SKM-1 treated with dmso at 0.1 percent for 144 hours (cell line): ENCODE data around the gene BOD1L1.

Experiments used
- DNase-seq: peaks from one replicate; lab custom pipeline; 2025; ENCODE audit not compliant: unreplicated experiment; lab: John Stamatoyannopoulos, UW

The BOD1L1 gene

DNA sequence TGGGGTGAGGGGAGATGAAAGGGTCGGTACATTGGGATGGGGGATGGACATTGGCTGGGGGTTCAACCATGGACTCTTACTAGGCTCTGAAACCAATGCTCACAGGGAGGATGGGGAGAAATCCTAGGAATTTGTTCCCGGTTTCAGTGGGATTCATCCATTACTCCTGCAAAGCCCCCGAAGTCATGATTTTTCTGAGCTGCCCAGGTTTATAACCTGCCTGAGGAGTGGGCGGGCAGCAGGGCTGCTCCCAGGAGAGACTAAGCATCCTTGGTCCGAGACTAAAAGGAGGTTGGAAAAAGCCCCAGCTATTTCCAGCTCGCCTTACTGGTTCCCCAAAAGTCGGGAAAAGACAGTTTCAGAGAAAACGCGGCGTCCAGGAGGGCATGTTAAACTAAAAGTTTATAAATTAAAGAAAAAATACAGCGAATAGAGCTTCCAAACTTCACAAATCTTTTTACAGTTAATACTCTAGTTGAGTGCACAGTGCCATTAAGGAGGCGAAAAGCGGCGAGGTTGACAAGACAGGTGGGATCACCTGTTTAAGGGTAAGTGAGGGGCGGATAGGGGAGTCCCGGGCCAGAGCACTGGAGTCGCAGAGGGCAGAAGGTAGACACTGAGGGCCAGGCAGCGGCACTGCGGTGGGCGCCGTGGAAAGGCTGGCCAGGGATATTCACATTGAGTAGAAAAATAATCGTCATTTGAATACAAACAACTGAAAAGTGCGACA lies 86.9 kb downstream of the BOD1L1 start:
- no peak for DNase-seq

- DNase-seq: no peak
Observed at GRCh38 chr4:13539619-13540445, 87.7 kb downstream of the BOD1L1 start.

DNA sequence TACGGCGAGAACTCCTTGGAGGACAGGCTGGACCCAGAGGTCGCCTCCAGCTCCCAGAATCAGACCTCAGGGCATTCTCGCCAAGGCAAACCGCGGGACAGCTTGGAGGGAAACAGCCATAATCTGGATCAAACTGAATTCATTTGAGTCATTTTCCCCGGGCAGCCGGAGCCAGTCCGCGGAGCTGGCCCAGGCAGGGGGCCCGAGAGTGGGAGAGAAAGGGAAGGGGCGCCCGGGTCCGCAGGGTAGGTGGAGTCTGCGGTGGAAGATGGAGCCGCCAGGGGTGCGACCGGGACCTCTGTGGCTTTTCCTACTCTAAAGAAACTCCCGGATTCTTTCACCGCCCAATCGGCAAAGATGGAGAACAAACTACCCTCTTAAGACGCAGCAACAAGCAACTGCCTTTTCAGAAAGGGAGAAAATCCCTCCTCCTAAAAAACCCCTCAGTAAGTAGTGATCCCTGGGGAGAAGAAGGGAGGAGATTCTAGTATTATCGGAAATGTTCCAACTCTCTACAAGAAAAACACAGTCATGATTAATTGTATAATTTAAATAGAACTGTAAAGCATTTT lies 88.4 kb downstream of the BOD1L1 start:
- no peak for DNase-seq

DNA sequence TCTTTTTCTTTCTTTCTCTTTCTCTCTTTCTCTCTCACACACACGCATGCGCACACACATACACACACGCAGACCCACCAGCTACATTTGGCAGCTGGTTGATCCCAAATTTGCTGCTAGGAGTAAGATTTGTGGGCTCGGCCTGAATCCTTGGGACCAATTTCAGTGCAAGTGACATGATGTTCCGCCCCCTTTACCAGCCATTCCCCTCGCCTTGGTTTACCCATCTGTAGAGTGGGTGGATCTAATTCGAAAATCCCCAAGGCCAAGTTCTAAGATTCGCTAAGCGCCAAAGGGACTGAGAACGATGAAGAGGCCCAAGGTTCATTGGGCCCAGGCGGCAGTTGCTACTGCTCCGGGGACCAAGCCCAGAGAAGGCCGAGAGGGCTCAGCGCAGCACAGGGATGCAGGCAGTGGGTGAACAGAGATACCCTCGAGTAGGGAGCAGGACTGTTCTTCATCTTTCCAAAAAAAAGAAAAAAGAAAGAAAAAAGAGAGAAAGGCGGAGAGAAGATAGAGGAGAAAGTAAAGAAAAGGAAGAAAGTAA lies 89.0 kb downstream of the BOD1L1 start:
- DNase-seq: no peak

DNA sequence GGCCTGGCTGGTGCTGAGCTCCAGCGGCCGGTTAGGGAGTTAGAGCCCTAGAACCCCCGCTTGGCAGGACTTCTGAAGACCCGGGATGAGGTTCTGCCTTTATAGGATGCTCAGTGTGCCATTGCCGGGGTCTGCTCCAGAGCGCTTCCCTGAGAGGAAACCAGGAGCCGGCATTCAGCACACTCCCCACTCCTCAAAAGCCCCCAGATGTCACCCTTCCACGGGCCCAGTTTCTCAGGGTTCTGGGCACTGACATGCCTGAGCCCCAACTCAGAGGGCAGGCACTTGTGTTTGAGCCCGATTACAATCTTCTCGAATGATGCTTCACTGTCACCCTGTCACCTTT lies 89.7 kb downstream of the BOD1L1 start:
- no peak for DNase-seq

DNA sequence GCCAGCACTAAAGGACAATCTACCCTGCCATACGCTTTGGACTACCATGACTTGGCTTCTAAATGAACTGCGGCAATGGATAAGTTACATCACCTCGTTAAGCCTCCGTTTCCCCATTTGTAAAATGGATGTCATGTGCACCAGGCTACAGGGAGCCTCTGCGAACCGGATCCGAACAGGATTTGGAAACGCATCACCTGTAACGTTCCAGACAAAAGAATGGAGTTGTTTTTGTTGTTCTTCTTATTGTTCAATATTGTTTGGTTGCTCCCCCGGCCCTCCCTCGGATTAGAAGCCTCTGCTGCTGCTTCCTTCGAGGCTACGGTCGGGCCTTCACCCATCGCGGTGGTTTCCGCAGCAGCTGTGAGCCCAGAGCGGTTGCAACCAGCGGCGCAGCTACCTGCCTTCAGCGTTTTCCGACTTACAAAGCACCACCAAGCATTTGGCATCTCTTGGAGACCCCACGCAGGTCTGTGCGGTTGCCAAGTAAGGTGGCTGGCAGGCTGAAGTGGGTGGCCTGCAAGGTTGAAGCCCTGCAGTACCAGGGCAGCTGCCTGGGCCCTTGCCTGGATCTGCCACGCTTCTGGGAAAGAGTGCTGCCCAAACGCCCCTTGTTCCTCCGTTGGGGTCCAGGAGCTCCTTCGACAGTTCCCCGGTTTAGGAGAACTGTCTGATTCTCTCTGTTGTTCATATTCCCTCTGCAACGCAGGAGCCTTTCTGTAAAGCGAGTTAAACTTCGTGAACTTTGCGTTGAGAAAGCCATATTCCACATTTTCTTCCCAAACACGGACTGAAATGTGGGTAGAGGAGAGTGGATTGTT lies 90.3 kb downstream of the BOD1L1 start:
- DNase-seq: no peak

GRCh38 chr4:13536607-13537006 lies 90.9 kb downstream of the BOD1L1 start:
- no peak for DNase-seq

GRCh38 chr4:13535708-13536361 lies 91.7 kb downstream of the BOD1L1 start:
- DNase-seq: no peak

GRCh38 chr4:13535118-13535517 lies 92.4 kb downstream of the BOD1L1 start:
- no peak for DNase-seq

GRCh38 chr4:13534344-13535063 lies 93.0 kb downstream of the BOD1L1 start:
- no peak for DNase-seq

- no peak for DNase-seq
Observed at GRCh38 chr4:13533670-13534343, 93.7 kb downstream of the BOD1L1 start.

GRCh38 chr4:13531625-13531998 lies 95.9 kb downstream of the BOD1L1 start:
- no peak for DNase-seq

DNA sequence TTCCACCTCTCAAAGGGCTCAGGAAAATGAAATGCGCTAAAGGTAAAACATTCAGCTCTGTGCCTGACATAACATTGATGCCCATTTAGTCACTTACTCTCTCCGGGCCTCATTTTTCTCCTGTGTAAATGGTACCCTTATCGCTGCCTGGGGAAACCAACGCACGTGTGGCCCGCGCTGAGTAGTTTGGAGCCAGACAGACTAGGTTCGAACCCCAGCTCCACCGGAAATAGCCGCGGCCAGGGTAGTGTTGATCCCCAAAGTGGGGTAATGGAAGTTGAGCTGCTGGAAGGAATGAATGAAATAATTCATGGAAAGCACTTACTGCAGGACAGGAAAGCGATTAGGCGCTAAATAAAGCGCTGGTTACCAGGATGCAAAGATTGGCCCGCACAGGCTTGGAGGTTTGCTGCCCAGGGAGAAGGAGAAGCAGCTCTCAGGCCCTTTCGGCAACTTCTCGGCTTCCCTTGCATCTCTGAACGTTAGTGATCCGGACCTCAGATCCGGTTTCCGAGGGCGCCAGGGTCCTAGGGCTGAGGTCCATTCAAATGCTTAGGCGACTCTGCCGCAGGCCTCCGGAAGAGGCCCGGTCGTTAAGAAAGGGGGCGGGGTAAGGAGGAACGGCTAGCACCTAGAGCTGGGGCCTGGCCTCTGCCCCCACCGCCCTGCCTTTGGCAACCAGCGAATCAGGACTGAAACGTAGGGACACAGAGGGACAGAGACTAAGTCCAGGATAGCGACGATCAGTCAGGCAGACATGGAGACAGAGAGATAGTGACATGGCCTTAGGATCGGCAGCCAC lies 96.5 kb downstream of the BOD1L1 start:
- DNase-seq: no peak

DNA sequence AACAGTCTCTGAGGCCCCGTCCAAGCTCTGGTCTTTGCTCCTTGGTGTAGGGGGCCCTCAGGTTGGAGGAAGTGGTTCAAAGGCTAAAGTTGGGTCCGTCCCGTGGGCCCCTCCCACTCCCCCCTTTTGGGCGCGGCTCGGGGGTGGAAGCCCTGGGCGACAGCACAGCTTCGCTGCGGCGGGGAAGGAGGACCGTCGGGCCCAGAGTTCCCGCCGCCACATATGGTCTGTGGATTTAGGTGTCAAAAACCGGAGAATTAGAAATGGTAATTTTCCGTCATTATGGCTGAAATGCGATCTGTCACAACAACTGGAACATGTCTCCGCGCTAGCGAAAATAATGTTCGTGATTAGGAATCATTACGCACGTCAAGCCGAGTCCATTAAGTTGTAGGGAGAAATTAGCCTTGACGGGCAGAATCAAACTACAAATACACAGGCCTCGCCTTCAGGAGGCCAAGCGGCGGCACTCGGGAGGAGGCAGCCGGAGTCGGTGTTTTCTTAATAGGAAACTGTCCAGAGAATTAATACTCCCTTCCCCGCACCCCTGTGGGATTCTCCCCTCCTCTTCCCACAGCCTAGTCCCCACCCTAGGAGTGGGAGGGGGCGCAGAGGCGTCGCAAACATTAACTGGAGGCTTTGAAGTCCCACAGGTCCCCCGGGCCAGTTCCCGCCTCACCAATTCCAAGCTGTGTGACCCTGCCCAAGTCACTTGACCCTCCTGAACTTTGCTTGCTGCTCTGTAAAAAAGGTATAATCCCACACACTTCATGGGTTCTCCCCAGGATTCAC lies 98.2 kb downstream of the BOD1L1 start:
- DNase-seq: no peak

DNA sequence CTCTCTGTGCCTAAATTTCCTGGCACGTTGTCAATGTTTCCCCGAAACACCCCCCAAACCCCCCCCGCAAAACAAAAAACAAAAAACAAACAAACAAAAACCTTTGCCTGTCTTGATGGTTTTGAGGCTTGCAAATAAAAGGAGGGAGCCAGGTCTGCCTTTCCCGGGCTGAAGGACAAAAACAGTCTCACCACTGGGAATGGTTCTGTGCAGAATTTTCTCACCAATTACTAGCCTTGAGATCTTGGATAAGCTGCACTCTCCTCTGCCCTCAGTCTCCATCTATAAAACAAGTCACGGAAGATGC lies 98.8 kb downstream of the BOD1L1 start:
- no peak for DNase-seq

DNA sequence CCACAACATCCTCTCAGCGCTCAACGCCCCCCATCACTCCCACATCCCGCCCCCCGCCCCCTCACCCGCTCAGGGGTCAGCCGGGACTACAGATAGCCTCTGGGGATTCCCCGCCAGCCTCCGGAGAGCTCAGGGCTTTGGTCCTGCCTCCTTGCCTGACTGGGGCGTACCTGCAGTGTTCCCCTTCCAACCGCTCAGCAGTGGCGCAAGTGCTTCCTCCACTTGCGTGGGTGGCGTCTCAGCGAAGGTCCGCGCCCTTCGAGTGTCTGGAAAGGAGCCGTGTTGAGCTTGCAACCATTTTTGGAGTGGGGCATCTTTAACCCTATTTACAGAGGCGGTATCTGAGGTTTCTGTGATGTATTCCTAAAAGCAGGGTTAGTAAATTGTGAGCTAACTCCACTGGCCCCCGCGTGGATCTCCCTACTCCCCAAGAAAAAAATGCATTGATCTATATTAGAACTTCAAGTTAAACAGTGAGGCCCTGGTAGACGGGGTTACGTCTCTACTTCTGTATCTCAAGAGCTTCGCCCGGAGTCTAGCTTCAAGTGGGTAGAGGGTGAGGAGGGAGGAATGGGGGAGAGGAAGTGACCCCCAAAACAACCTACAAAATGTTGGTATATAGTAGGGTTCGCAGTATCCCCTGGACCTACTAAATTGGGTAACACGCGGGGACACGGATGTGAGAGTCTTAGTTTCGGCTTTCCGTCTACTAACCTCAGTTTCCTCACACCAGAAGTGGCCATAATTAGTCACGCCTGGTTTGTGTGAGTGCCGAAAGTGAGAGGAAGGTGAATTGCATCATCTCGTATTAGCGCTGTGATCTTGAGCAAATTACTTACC lies 99.3 kb downstream of the BOD1L1 start:
- peak; percentile 98 for DNase-seq
